NCI-H2081 treated with DMSO at 0.1 percent for 48 hours (cell line): ENCODE data around the gene RNF31.
"Not testable (repeated sequence)": the region's sequence is repeated elsewhere in the genome, so short reads cannot be mapped to it uniquely, and the experiment has no call there.

Source experiments
- DNase-seq: peaks from one replicate; lab custom pipeline; 2025; lab: John Stamatoyannopoulos, UW

Gene RNF31

DNA sequence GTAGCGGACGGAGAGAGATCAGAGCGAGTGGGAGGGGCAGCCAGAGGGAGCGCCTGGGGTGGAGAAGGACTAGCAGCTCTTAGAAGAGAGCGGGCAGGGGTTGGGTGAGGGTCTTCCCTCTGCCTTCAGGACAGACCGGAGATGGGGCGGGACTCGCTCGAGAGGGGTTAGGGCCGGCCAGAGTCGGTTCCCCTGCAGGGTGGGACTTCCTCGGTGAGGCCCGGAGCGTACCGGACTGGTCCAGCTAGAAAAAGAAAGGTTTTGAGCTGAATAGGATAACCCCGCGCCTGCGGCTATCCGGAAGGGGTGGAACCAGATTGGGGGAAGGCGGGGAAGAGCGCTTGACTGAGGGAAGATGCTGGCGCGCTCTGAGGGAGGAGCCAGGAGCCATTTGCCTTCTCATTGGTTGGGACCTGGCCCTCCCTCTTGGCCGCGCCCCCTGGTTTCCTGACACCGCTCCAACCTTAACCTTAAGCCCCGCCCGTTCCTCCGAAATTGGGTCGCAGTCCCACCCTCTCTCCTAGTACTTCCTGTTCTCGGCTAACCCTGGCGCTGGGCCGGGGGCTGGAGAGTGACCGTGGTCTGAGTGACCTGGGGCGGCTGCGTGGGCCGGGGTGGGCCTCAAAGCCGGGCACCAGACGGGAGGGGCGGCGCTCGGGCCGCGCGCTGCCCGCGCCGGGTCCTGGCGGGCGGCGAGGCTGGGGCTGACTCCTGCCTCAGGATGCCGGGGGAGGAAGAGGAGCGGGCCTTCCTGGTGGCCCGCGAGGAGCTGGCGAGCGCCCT, at the start of gene RNF31:
RNF31 (plus strand) TSS at position 521 of the 783 bp plus-strand sequence; CDS start at position 722, 201 bp downstream.
- DNase-seq = peak; percentile 90

DNA sequence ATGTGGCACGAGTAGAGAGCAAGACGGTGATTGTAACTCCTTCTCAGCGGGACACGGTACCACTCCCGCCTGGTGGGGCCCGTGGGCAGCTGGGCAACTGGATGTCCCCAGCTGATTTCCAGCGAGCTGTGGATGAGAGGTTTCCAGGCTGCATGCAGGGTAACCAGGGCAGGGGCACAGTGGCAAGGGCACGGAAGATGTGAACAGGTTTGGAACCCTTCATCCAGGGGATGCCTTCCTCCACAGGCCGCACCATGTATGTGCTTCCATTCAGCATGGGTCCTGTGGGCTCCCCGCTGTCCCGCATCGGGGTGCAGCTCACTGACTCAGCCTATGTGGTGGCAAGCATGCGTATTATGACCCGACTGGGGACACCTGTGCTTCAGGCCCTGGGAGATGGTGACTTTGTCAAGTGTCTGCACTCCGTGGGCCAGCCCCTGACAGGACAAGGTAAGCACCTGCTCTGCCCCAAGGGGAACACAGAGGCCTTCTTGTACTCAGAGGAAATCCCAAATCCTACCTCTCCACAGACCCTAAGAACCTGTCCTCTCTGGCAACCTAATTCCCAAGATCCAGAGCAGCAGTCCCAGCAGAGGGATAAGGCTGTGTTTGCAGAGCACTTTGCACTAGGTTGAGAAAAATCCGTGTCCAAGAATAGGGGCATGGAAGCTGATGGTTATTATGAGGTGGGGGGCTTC, 48.9 kb upstream of the RNF31 start:
- no peak for DNase-seq

DNA sequence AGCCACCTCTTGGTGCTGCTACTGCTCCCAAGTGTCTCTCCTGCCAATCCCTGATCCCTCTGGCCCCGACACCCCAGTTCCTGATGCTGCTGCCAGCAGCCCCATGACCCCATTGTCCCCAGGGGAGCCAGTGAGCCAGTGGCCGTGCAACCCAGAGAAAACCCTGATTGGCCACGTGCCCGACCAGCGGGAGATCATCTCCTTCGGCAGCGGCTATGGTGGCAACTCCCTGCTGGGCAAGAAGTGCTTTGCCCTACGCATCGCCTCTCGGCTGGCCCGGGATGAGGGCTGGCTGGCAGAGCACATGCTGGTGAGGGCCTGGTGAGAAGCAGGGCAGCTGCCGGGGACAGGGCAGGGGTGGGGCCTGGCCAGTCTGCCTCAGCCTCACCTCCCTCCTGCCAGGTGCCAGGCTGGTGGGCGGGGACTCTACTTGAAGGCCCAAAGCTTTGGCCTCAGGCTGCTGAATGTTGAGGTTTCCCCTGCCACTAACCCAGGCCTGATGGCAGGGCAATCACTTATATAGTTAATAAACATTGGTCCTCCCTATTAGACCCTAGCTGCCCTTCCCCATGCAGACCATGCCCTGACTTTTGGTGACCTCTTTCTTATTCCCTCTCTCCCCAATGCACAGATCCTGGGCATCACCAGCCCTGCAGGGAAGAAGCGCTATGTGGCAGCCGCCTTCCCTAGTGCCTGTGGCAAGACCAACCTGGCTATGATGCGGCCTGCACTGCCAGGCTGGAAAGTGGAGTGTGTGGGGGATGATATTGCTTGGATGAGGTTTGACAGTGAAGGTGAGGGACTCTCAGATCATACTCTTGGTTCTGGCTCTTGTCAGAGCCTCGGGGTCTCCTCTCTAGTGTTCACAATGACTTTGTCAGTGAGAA, 48.1 kb upstream of the RNF31 start:
- DNase-seq = no peak

DNA sequence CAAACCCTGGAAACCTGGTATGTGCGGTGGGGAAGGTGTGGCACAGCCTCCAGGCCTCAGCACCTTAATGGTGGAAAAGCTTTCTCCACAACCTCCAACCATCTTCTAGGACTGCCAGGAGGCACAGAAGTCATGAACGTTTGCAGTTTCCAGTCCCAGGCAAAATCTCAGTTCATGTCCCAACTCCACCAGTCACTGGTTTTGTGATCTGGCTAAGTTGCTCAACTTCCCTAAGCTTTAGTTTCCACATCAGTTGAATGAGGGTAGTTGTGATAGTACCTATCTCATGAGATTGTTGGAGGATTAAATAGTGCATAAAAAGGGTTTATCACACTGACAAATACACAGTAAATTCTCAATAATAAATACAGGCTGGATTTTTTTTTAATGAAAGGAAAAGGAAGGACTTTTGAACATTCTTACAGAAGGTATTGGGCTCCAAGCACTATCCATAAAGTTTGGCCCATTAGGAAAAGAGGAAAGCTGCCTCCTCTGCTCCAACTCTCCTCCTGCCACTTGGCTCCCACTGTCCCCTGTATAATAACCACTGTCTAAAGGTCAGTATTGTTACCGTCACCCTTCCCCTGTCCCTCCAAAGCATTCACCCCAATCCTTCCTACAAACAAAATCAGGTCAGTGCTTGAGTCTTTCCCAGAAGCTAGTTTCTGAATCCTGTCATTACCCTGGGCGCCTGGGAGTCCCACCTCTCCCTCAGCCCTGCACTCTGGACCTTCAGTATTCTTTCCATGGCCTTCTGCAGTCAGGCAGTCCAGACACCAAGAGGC, 46.9 kb upstream of the RNF31 start:
- DNase-seq = no peak

- DNase-seq = no peak
Observed at GRCh38 chr14:24100982-24101494, 46.3 kb upstream of the RNF31 start.

- DNase-seq = no peak
Observed at GRCh38 chr14:24102357-24103048, 44.8 kb upstream of the RNF31 start.

DNA sequence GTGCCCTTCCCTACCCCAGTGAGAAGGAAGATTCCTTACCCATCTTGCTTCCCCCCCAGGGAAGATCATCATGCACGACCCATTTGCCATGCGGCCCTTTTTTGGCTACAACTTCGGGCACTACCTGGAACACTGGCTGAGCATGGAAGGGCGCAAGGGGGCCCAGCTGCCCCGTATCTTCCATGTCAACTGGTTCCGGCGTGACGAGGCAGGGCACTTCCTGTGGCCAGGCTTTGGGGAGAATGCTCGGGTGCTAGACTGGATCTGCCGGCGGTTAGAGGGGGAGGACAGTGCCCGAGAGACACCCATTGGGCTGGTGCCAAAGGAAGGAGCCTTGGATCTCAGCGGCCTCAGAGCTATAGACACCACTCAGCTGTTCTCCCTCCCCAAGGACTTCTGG, 43.8 kb upstream of the RNF31 start:
- no peak for DNase-seq

- not testable (repeated sequence) for DNase-seq
Observed at GRCh38 chr14:24105609-24106239, 41.6 kb upstream of the RNF31 start.

GRCh38 chr14:24106672-24107271, 40.5 kb upstream of the RNF31 start:
- DNase-seq = no peak

DNA sequence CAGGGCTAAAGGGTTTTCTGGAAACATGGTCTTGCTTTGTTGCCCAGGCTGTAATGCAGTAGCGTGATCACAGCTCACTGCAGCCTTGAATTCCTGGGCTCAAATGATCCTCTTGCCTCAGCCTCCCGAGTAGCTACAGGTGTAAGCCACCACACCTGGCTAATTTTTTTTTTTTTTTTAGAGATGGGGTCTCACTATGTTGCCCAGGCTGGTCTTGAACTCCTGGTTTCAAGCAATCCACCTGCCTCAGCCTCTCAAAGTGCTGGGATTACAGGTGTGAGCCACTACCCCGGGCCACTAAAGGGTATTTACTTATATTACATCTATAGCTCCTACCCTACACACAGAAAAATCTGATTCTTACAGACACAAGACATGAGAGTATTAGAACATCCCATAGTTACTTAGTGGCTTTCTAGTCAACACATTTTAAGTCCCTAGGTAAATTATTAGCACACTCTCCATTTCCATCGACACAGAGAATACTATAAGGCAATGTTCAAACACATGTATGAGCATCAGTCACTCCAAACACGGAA, 38.9 kb upstream of the RNF31 start:
- DNase-seq = no peak

GRCh38 chr14:24110060-24110459, 37.2 kb upstream of the RNF31 start:
- no peak for DNase-seq

DNA sequence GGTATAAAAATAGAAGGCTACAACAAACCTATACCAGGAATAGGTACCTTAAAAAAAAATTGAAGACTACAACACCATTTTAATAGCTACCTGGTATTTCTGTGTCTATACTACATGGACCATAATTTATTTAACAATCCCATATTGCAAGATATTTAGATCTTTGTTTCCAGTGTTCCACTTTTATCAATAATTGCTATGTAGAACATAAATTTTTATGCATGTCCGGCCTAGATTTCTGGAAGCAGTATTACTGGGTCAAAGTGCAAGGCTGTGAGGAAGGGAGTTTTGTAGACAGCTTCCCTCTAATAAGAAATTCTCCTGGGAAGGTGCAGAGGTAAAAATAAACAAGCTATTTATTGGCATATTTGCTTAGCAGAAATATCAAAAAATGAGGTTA, 36.8 kb upstream of the RNF31 start:
- no peak for DNase-seq

GRCh38 chr14:24113379-24113800, 33.9 kb upstream of the RNF31 start:
- DNase-seq = no peak

DNA sequence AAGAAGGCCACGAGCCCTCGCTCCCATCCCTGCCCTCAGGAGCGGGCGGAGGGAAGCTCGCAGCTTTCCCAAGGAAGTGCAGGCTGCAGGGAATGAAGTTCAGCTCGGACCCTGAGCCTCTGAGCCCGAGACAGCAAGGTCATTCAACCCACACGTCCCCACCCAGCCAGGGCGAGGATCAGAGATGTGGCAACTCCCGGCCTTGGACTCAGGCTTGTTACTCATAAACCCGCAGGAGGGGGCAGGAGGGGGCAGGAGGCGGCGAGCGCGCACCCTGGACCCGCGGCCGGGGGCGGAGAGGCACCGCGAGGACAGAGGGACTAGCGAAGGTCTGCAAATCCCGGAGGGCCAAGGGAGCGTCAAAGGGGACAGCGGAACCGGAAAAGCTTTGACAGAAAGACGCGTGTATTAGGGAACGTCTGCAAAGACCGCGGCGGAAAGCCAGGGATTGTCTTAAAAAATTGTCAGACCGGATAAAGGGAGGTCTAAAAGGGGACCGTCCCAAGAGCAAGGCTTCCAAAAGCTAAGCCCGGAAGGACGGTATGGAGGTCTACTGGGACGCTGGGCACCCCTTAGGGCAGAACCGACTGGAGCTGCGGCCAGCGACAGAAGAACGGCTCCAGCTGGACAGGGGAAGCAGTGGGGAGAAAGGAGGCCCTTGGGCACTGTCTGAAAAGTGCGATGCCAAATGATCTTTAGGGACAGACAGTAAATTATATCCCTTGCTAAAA, 33.3 kb upstream of the RNF31 start:
- DNase-seq = peak; percentile 74

- peak; percentile 99 for DNase-seq
Observed at GRCh38 chr14:24114532-24115421, 32.5 kb upstream of the RNF31 start, which contains the start of the genes DCAF11 and NRL. Gene DCAF11 (plus strand): TSS chr14:24114777. CDS start chr14:24115595, 818 bp downstream. Gene NRL (minus strand): TSS chr14:24114949. CDS start chr14:24082848, 32,101 bp downstream.

GRCh38 chr14:24115422-24116127, 31.7 kb upstream of the RNF31 start:
- no peak for DNase-seq
